GF-D8 (cell line): ENCODE data around the gene MYEOV.

Experiments used
- DNase-seq: peaks from one replicate; lab custom pipeline; 2025; lab: John Stamatoyannopoulos, UW

Gene MYEOV

DNA sequence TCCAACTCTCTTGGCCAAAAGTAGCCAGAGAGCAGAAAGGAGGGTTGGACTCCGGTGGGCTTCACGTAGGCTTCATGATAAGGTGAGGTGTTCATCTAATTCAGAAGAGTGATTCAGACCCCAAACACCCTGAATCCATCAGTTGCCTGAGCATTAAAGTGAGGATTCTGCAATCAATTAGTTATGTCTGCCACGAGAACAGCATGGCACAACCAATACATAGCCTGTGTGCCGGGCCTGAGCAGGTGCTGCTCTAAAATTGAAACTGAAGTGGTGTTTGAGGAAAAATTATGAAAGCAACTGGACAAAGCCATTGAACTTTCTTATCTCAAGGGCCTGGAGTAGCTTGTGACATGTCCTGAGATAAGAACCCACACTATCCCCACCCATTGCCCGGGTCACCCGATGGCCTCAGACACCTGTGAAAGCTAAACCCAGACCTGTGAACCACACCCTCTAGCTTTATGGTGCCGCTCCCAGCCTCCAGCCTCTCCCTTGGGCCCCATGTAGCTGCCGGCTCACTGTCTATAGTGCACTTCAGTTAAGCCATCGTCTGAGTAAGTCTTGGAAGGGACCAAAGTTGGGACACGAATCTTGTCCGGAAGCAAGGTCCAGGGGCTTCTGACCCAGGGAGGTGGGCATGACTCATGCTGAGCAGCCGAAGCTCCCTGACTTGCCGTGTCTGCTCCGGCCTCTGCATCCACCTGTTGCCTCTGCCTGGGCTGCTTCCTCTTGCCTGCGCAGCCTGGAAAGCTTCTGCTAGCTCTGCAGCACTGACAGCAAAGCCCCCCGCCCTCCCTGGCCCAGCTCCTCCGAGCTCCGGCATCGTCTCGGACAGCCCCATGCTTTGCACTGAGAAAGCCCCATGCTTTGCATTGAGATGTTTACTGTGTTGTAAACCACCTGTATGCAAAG lies 5.7 kb upstream of the MYEOV start:
- DNase-seq = no peak

DNA sequence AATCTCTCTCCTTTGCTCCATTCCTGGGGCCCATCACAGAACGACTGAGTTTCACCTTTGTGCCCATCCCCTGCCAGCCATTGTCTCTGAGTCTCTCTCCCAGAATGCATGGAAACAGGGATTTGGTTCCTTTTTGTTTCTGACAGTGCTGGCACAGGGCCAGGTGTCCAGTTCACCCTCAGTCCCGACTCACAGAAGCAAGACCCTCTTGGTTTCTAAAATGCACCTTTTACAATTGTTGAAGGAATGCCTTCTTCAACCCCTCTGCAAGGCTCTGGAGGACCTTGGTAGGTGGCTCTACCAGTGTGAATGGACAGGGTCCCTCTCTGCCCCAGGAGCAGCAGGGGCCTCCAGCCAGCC lies 5.1 kb upstream of the MYEOV start:
- DNase-seq = no peak

DNA sequence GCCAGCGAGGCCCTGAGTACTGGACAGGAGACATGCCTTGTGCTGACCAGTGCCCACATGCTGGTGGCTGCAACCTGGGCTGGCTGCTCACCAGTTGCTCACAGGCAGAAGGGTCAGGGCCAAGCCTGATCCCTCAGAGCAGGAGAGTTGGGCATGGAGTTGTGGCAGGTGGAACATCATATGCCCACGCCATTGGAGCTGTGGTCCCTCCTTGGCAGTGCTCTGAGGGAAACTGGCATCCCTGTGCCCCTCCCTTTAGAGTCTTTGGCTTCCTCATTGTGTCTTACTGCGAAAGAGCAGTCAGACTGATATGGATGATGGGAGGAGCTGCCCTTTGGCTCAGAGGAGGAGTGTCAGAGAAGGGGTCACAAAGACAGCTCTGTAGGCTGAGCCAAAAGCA lies 3.1 kb upstream of the MYEOV start:
- no peak for DNase-seq

DNA sequence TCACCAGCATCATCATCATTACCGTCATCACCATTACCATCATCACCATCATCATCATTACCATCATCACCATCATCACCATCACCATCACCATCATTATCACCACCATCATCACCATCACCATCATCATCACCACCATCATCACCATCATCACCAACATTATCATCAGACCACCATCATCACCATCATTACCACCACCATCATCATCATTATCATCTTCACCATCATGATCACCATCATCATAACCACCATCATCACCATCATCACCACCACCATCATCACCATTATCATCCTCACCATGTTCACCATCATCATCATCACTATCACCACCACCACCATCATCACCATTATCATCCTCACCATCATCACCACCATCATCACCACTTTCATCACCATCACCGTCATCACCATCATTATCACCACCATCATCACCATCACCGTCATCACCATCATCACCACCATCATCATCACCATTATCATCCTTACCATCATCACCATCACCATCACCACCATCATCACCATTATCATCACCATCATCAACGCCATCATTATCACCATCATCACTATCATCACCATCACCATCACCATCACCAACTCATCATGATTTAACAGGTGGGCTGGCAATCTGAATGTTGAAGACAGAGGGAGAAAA lies 2.4 kb upstream of the MYEOV start:
- DNase-seq = no peak

DNA sequence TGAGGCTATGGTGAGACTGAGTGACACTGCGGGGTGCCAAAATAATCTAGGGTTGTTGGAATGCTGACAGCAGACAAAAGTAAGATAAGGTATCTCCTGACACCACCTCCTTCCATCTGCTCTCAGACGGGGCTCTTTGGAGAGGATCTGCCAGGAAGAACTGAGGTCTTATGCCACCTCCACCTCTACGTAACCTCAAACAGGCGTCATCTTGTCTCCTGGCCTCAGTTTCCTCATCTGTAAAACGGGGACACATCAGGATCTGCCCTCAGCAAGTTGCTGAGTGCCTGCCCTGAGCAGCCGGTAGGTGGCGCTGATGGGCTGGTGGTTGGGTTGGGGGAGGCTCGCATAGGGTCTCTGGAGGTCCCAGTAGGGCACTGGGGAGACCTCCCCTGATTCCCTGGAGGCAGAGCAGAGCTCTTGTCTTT lies 1.7 kb upstream of the MYEOV start:
- DNase-seq = no peak

DNA sequence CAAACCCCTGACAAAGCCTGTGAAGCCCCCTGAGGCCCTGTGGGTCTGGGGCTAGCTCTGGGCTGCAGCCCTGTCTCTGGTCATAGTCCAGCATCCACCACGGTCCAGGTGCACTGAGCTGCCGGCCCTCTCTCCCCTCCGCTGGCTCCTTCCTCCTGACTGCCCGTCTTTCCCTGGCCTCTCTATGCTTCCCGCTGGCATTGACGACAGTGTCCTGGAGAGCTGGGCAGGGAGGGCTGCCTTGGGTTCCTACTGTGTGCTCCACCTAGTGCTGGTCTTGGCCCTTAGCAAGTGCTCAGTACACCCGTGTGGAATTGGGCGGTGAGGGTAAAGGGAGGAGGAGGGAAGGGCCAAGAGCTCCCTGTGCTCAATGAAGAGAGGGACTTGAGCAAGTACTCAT lies 868 bp upstream of the MYEOV start:
- DNase-seq = no peak

DNA sequence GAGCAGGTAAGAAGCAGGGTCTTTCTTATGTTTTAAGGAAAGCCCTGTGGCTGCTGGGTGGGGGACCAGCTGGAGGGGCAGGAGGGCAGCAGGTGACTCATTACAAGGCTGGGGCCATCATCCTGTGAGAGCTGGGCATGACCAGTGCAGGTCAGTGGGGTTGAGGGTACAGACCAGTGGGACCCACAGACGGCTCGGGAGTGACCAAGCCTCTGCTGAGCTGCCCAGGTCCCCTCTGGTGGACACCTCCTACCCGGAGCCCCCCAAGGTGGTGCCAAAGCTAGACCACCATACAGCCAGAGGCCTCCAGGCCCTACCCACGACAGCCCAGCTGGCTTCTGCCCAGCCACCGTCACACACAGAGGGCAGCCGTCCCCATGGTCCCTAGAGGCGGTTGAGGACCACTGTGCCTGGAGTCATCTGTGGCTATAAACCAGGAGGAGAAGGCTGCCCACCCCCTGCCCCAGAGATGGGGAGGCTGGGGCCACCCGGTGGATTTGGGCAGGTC lies 670 bp downstream of the MYEOV start:
- DNase-seq = no peak

DNA sequence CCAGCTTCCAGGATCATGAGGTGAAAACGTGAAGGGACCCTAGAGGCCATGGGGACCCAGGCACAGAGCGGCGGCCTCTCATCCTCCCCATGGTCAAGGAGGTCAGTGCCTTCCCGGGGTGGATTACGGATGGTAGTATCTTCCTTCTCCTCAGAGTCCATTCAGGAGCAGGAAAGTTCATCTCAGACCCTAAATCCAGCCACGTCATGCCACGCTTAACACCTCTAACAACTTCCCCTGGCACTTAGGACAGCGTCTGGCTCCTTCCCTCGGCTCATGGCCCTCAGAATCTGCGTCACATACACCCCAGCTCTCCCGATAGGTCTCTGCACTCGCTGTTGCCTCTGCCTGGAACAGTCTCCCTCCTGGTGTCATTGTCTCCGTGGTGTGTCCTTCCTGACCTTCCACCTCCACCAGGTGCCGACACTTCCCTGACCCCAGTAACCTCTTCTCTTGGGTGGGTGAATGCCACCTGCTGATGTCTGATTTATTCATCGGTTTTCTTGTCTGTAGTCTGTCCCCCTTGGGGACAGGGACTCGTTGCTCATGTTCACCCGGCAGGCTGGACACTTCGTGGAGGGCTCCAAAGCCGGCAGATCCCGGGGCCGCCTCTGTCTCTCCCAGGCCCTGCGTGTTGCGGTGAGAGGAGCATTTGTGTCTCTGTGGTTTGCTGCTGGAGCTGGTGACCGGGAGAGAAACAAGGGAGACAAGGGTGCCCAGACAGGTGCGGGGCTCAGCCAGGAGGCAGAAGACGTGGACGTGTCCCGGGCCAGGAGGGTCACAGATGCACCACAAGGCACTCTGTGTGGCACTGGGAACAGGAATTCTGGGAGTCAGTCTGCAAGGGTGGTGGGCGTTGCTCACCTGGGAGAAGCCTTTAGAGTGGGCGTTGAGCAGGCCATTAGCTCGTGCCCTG lies 1.4 kb downstream of the MYEOV start:
- DNase-seq = no peak

DNA sequence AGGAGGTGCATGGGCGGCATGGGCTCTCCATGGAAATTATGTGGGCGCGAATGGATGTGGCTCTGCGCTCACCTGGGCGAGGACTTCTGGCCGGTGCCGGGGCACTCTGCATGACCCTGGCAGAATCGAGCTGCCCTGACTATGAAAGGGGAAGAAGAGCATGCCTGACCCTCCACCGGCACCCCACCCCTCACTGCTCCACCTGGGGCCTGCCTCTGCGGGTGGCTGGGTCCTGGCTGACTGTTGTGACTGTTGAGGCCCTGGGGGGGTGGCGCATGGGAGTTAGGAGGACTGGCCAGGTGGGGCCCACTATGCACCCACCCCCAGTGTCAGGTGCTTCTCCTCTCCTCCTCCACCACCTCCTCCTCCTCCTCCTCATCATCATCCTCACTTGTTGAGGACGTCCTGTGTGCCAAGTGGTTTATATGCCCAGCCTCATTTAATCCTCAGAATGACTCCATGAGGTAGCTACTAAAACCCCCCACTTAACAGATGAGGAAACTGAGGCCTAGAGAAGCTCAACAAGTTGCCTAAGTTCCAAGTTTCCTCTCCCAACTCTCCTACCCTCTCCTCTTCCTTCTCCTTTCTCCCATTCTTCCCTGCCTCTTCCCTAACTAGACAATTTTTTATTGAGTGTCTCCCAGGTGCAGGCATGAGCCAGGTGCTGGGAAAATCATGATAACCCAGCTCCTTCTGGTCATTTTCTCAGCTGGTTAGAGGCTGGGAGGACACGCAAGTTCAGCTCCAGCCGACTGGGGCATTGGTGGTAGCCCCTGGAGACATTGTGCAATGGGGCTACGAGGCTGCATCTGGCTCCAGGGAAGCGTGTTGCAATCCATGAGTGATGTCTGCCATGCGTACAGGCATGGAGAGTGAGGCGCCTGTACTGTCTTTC lies 2.3 kb downstream of the MYEOV start:
- peak; percentile 44 for DNase-seq

DNA sequence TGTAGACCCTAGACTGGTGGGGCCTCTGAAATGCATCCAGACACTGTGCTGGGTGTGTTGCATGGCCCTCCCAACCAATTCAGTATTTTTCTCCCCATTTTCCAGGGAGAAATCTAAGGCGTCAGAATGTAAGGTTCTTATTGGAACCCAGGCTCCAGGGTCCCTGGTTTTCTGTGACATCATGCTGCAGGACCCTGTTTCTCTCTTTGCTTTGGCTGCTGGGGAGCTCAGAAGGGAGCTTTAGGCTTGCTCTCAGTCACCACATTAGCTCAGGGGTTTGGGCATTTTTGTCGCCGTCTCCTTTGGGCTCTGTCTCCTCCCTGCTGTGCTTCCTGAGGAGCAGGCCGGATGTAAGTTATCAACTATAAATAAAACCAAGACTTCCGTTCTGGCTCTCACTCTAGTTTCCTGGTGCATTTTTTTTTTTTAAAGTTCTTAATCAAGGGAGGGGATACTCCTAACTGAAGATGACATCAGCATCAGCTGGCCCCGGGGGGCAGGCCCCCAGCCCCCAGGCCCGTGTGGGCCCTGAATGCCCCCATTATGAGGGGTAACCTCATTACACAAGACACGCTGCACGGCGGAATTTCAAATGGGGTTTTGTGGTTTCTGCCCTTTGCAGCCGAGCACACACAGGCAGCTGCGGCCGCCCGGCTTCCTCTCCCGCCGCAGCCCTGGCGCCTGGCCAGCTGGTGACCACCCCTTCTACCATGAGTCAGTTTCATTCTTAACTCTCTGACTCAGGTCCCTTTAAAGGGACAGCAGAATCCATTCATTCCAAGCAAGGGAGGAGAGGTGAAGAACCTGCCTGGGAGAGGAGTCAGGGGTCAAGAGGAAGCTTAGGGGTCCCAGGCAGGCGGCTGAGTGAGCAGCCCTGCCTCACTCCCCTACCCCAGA lies 3.2 kb downstream of the MYEOV start:
- DNase-seq = peak; percentile 97

DNA sequence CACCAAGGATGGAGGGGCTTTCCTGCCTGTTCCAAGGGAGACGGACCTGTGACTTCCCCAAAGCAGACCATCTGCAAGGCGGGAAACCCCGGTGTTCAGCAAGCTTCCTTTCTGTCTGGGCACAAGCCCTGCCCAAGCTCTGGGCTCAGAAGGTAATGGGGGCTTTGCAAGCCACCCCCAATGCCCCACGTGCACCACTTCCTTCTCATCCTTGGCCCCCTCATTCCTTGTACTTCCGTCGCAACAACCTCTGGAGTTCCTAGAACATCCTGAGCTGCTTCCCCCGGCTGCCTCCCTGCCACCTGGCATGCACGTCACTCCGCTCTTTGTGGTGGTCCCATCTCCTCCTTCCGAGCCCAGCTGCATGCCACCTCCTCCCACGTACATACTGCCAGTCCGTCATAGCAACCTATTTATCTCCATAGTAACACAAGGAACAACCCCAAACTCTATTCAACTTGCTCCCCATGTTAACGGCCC lies 3.9 kb downstream of the MYEOV start:
- peak; percentile 63 for DNase-seq

DNA sequence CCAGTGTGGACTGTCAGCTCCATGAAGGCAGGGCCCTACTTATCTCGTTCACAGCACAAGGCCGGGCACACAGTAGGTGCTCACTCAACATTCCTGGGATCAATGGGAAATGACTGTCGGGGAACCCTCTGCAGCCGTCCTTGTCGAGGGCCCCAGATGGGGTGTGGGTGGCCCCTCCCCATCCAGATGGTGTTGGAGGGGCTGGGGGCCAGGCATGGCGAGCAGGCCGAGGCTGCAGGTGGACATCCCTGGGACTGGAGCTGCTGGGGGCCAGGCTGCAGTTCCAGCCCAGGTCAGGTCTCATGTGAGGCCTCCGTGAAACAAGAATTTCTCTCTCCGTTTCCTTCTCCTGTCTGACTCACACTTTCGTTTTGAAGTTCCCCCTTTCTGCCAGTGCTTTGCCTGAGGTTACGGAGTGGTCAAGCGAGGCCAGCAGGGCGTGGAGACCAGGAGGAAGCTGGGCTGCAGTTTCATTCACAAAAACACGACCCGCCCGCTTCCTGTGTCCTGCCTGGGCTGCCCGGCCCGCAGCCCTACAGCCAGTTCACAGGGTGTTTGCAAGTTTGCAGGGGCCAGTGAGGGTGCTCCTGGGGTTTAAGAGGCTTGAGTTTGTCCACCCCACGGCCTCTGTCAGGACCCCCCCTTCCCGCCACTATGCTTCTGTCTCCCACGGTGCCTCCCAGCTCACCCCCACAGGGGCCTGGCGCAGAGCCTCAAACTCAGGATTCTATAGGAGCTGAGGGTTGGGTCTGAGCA lies 4.5 kb downstream of the MYEOV start:
- DNase-seq = peak; percentile 56

DNA sequence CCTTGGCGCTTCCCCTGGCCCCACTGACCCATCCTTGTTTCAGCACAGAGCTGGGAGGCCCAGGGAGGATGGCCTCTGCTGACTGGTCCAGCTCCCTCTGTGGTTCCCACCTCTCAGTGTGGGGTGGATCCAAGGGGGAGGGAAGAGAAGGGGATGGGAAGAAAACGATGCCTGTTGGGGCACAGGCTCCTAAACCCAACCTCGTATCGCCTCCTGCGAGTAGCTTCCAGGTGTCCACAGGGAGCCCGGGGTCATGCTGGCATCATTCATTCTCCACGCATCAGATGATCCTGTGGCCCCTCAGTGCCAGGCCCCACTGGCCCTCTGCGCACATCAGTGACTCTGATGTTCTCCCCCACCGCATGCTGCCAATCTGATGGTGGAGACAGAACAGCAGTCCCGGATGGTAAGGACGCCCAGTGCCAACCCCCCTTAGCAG lies 5.1 kb downstream of the MYEOV start:
- DNase-seq = no peak

DNA sequence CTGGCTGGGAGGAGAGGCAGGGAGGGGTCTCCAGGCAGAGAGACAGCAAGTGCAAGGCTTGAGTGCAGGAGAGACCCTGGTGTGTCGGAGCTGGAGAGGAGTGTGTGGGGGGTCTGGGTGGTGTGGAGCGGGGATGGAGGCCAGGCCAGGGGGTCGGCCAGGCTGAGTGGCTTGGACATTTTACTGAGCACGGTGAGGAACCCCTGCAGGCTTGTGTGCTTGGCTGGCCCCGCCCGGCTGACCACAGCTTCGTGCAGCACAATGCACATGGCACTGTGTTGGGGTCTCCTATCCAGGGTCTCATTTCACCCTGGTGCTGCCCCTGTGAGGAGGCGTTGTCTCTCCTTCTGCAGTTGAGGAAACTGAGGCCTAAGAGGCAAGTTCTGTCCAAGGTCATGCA lies 5.6 kb downstream of the MYEOV start:
- no peak for DNase-seq

DNA sequence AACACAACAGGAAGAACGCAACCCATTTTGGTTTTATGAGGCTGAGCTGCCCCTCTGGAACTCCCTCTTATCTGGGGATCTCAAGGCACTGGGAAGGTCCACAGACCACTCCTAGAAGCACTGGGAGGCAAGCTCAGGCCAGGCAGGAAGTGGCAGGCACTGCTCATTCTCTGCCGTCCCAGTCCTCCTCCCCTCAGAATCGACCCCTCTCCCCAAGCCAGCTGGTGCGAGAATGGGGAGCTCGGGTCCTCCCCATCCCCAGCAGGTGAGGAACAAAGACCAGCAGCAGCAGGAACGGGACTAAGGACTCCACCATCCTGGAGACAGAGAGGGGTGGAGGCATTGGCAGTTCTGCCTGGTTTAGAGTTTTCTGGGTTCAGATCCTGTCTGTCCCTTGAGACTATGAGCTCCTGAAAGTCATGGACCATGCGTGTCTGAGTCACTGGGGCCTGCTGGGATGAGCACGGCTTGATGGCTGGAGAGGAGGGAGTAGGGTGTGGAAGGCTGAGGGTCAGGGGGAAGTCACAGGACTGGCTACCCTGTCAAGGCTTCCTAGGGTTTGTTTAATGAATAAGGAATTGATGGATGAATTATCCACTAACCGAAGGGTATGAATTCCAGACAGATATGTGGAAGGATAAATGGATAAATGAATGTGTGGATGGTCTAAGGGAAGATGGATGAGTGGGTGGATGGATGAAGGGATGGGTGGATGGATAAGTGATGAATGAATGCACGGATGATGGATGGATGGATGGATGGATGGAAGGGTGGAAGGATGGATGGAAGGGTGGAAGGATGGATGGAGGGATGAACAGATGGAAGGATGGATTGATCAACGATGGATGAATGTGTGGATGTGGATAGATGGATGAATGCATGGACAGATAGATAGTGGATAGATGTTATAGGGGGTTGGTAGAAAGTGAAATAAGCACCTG lies 6.4 kb downstream of the MYEOV start:
- DNase-seq = peak; percentile 3

DNA sequence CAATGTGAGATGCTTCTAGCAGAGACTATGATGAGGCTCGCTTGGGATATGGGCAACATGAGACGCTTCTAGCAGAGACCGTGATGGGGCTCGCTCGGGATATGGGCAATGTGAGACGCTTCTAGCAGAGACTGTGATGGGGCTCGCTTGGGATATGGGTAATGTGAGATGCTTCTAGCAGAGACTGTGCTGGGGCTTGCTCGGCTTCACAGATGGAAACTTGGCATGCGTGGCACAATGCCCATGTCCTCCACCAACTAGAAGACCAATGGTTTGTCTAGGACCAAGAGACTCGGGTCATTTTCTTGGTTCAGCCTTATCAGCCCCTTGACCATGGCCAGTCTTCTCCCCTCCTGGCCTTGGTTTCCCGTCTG lies 7.1 kb downstream of the MYEOV start:
- DNase-seq = no peak

DNA sequence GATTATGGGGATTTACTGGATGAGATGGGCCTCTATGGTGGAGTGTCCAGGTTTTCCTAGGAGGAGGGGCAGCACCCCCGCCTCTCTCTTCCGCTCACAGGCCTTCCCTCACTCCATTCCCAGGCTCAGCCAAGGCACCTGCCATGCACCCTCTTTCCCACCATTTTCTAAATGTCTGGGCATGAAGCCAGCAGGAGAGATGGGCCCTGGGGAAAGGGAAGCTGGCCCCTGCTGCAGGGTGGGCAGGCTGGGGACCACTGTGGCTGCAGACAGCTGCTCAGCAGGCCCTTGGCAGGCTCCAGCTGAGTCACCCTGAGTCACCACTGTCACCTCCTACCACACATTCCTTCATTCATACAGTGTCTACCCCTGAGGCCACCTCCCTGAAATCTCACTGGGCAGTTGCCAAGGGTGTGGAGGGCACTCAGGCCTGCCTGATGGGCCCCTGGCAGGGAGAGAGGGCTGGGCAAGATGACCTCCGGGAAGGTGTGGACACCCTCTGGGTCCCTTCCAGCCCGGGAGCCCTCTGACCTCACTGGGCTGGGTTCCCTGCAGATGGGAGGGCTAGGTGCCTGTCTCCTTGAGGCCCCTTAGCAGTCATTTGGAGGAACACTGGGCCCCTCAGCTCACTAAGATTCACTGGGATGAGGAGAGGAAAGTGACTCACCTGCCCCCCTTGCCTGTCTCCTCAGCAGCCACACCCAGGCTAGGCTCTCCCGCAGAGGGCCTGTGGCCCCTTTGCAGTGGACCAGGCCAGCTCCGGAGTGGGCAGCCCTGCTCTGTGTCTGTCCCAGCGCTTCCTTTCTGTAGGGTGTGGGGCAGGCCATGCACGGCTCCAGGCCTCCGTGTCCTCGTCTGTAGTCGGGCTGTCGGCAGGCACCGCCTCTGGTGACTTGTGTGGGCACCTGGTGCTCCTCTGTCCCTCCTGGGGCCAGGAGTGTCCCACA lies 7.8 kb downstream of the MYEOV start:
- no peak for DNase-seq
